ENCODE data around the gene ABCA1. TPM values are rescaled to one million over a fixed set of nuclear protein-coding genes. Genes with fewer than 3 reads are reported as not detected.

The ABCA1 gene
- polyA plus RNA-seq, 3 donors = 2.0 to 5.1 (median 2.7) TPM

DNA sequence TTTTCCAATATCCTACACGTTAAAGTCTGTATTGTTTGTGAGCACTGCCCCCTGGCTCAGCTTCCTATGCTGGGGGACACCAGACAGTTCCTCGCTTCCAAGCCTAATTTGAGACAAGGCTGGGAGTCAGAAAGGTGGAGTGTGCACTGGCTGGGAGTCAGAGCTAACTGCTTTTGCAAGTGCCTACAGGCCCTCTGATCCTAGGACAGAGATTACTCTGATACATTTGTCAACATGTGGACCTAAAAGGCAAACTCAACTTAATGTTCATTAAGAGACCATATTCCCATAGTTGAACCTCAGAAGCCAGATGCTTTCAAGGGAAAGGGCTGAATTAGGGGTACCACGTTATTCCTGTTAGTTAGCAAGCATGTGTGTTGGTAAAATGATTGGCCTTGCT lies 83.2 kb downstream of the ABCA1 start:
- H3K4me2 ChIP-seq (replicated peaks; ENCODE audit: extremely low read depth, low read length, poor library complexity, severe bottlenecking) = no peak overlapping the region
- no peaks in the 10 kb centered on the region for H3K4me1 Mint-ChIP-seq
- H3K27ac Mint-ChIP-seq = no peak overlapping the region
- no peak overlapping the region for H3K27ac ChIP-seq (ENCODE audit: low read depth in 1 of 2, low read length in 2 of 2)
- H3K4me1 ChIP-seq (ENCODE audit: control insufficient read depth in 1 of 2, insufficient read depth in 2 of 2, low read length in 2 of 2) = no peaks in the 10 kb centered on the region
- no peak overlapping the region for H3K9ac ChIP-seq (ENCODE audit: insufficient read depth, low read length, poor library complexity, severe bottlenecking)
- no peak overlapping the region for H2AFZ ChIP-seq (ENCODE audit: insufficient read depth, low read depth, low read length, poor library complexity, severe bottlenecking)
- no peaks in the 10 kb centered on the region for H3K9me3 Mint-ChIP-seq
- H3K4me3 Mint-ChIP-seq = no peak overlapping the region
- H3K4me3 ChIP-seq (replicated peaks in 1 of 3; ENCODE audit: low read depth in 2 of 3, low read length in 3 of 3) = no peak overlapping the region
- DNase-seq = no peak
- H3K27me3 ChIP-seq (ENCODE audit: control insufficient read depth in 2 of 2, insufficient read depth in 2 of 2, low read length in 2 of 2) = no peaks in the 10 kb centered on the region
- intact Hi-C loops (cut with micrococcal nuclease) = loop anchor here in 1 of 2 donors (5.0 kb wide), 1 partner anchor 43 kb away; no protein-coding TSS in a partner anchor
- peaks cover 38 to 53% of the 10 kb centered on the region in 2 donors for H3K36me3 Mint-ChIP-seq
- TF ChIP-seq, protein P1, sequence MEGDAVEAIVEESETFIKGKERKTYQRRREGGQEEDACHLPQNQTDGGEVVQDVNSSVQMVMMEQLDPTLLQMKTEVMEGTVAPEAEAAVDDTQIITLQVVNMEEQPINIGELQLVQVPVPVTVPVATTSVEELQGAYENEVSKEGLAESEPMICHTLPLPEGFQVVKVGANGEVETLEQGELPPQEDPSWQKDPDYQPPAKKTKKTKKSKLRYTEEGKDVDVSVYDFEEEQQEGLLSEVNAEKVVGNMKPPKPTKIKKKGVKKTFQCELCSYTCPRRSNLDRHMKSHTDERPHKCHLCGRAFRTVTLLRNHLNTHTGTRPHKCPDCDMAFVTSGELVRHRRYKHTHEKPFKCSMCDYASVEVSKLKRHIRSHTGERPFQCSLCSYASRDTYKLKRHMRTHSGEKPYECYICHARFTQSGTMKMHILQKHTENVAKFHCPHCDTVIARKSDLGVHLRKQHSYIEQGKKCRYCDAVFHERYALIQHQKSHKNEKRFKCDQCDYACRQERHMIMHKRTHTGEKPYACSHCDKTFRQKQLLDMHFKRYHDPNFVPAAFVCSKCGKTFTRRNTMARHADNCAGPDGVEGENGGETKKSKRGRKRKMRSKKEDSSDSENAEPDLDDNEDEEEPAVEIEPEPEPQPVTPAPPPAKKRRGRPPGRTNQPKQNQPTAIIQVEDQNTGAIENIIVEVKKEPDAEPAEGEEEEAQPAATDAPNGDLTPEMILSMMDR (IDR thresholded peaks at IDR 0.05) = no peak
- peaks cover 28 to 37% of the 10 kb centered on the region in 2 donors for H3K36me3 ChIP-seq (replicated peaks in 1 of 2; ENCODE audit: control insufficient read depth in 1 of 2, insufficient read depth in 2 of 2, low read length in 2 of 2)
- no peaks in the 10 kb centered on the region for H3K79me2 ChIP-seq (ENCODE audit: insufficient read depth, low read length)
- H4K20me1 ChIP-seq (ENCODE audit: insufficient read depth, low read length) = no peaks in the 10 kb centered on the region
- 100% methylated on average over 2 of the region's 3 CpGs for WGBS (ENCODE audit: insufficient coverage)
- H3K9me3 ChIP-seq (replicated peaks in 1 of 2; ENCODE audit: control insufficient read depth in 1 of 2, insufficient read depth in 1 of 2, low read length in 2 of 2) = no peaks in the 10 kb centered on the region
- no peaks in the 10 kb centered on the region for H3K27me3 Mint-ChIP-seq (ENCODE audit: low read depth in 3 of 3)

DNA sequence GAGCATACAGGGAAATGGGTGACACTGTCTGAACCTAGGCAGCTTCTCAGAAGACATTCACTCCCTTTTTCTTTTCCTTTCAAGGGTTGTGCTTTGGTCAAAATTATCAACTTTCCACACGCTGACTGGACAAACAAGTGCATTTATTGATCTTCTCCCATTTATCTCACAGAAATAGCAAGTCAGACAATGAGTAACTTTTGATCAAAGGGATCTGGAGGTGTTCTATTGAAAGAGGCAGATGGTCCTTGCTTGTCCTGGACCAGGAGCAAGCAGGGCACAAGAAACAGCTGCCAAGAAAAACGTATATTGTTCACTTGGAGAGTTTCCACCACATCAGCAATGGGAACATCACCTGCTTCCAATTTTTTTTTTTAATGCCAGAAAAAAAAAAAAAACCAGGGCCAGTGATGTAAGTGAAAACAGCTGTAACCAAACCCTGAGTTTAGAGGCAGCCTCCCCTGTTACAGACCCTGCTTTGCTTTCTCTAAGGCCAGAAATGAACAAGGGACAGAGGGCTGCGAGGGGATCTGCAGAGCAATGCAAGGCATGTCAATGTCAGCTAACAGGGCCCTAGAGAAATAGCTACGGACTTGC lies 84.2 kb downstream of the ABCA1 start:
- Mint-ChIP-seq H3K36me3 (peaks cover 41 to 56% of the 10 kb centered on the region in 2 donors), H3K4me3 (no peak overlapping the region), H3K27ac (no peak overlapping the region), H3K27me3 (ENCODE audit: low read depth in 3 of 3) (no peaks in the 10 kb centered on the region), H3K9me3 (no peaks in the 10 kb centered on the region), H3K4me1 (no peaks in the 10 kb centered on the region)
- H3K79me2 ChIP-seq (ENCODE audit: insufficient read depth, low read length) = no peaks in the 10 kb centered on the region
- DNase-seq = no peak
- TF ChIP-seq, protein P1 (IDR thresholded peaks at IDR 0.05) = no peak
- intact Hi-C loops (cut with micrococcal nuclease) = no loop called here
- no peak overlapping the region for H3K4me3 ChIP-seq (replicated peaks in 1 of 3; ENCODE audit: low read depth in 2 of 3, low read length in 3 of 3)
- H3K9ac ChIP-seq (ENCODE audit: insufficient read depth, low read length, poor library complexity, severe bottlenecking) = no peak overlapping the region
- no peak overlapping the region for H2AFZ ChIP-seq (ENCODE audit: insufficient read depth, low read depth, low read length, poor library complexity, severe bottlenecking)
- no peaks in the 10 kb centered on the region for H3K4me1 ChIP-seq (ENCODE audit: control insufficient read depth in 1 of 2, insufficient read depth in 2 of 2, low read length in 2 of 2)
- 85% methylated on average over 2 of the region's 4 CpGs for WGBS (ENCODE audit: insufficient coverage)
- no peak overlapping the region for H3K27ac ChIP-seq (ENCODE audit: low read depth in 1 of 2, low read length in 2 of 2)
- no peaks in the 10 kb centered on the region for H4K20me1 ChIP-seq (ENCODE audit: insufficient read depth, low read length)
- no peak overlapping the region for H3K4me2 ChIP-seq (replicated peaks; ENCODE audit: extremely low read depth, low read length, poor library complexity, severe bottlenecking)
- peaks cover 35 to 46% of the 10 kb centered on the region in 2 donors for H3K36me3 ChIP-seq (replicated peaks in 1 of 2; ENCODE audit: control insufficient read depth in 1 of 2, insufficient read depth in 2 of 2, low read length in 2 of 2)
- H3K27me3 ChIP-seq (ENCODE audit: control insufficient read depth in 2 of 2, insufficient read depth in 2 of 2, low read length in 2 of 2) = no peaks in the 10 kb centered on the region
- H3K9me3 ChIP-seq (replicated peaks in 1 of 2; ENCODE audit: control insufficient read depth in 1 of 2, insufficient read depth in 1 of 2, low read length in 2 of 2) = no peaks in the 10 kb centered on the region

Measured in CD14-positive monocyte (primary cell).